GM18498 (cell line): ENCODE results near the gene PPP2R5C.

Source experiments
- ATAC-seq: cut with Tn5 transposase; IDR thresholded peaks from one replicate; pipeline ENCODE4 v1.9.1; 2021; ENCODE audit warnings: mild to moderate bottlenecking, moderate library complexity; ENCODE audit not compliant: unreplicated experiment

Gene PPP2R5C

GRCh38 chr14:101858791-101859537, 97.5 kb downstream of the PPP2R5C start:
- ATAC-seq = no peak

DNA sequence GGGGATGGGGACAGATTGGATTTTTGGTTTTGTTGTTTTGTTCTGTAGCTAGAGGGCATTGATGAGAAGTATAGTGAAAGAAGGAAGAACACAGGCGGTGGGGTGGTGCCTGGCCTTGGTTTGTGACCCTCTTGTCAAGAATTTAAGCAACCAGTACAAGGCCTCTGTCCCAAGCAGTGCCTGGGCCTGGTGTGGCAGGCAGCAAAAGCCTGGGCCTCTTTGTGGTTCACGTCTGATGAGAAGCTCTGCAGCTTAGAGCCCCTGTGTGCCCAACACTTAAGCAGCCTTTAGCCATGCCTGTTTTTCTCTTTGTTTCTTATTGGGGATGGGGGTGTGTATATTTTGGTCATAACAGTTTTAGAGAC, 98.0 kb downstream of the PPP2R5C start:
- ATAC-seq = no peak

GRCh38 chr14:101859958-101860357, 98.4 kb downstream of the PPP2R5C start:
- ATAC-seq = no peak

DNA sequence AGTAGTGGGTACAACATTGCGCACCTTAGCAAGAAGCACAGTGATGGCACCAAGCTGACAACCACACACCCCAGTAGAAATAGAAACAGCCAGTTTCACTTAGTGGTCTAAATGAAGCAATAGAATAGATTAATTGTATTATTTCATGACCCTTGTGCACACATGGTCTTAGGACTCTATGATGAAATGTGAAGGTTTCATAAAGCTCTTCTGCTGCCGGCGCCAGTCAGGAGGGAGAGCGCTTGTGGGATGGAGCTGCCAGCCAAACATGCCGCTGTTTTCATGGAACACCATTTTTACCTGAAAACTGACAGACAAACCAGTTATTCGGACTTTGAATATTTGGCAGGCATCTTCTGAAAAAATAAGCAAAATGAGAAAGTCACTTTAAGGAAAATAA, 100.0 kb downstream of the PPP2R5C start:
- no peak for ATAC-seq

DNA sequence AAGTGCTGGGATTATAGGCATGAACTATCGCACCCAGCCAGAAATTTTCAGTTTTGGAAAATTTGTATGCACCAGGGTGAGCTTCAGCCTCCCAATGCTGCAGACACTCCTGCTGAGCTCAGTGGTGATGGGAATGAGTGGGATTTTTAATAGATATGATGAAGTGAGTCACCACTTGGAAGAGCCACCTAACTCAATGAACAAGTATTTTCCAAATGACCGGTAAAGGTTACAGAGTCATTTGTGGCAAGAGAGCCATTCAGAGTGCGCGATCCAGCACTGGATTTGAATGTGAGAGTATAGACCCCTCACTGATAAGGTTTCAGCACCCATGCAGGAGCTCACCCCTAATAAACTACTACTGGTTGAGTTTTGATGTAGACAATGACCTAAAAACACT, 100.7 kb downstream of the PPP2R5C start:
- no peak for ATAC-seq

- no peak for ATAC-seq
These were observed 101.2 kb downstream of the PPP2R5C start for GRCh38 chr14:101862711-101863110.

DNA sequence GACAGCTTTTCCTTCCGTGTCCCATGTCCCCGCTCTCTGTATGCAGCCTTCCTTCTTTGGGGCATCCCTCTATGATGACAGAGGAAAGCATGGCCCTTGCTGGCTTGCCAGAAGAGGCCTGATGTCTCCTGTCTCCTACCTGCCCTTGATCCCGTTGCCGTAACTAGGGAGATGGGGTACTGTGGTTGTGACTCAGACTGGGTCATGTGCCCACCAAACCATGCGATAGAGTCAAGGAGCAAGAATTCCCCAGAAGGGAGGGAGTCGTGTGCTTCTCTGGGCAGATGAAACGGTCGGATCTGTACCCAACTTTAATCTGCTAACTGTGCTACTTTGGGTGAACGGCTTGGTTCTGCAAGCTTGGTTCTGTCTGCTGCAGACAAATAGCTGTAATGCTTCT, 103.8 kb downstream of the PPP2R5C start:
- ATAC-seq = no peak

DNA sequence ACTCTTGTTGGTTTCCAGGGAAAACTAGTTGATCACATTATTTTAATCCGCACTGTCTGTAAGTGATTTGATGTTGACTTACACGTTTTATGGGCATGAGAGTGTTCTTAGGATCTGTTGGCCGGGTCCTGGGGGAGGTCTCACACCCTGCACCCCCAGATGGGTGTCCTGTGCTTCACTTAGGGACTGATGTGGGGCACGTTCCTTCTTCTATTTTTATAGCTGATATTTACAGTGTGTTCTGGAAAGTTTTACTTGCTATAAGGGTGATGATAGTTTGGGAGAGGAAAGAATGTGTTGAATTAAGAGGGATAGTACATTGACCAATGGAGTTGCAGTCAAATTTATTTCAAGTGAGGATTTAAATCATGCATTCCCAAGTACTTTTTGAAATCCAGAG, 106.3 kb downstream of the PPP2R5C start:
- ATAC-seq = no peak

GRCh38 chr14:101869217-101869616, 107.7 kb downstream of the PPP2R5C start:
- no peak for ATAC-seq

- no peak for ATAC-seq
These were observed 108.9 kb downstream of the PPP2R5C start for GRCh38 chr14:101870273-101870939.

DNA sequence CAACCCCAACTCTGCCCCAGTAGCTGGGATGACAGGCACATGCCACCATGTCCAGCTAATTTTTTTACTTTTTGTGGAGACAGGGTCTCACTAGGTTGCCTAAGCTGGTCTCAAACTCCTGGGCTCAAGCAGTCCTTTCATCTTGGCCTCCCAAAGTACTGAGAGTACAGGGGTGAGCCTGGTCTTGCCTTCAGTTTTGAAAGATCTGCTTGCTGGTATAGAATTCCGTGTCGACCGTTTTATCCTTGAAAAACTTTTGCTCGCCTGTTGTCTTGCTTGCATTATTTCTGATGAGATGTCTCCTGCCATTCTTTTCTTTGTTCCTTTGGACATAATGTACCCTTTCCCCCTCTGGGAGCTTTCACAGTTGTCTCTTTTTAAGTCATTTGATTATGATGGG, 110.8 kb downstream of the PPP2R5C start:
- ATAC-seq = no peak

DNA sequence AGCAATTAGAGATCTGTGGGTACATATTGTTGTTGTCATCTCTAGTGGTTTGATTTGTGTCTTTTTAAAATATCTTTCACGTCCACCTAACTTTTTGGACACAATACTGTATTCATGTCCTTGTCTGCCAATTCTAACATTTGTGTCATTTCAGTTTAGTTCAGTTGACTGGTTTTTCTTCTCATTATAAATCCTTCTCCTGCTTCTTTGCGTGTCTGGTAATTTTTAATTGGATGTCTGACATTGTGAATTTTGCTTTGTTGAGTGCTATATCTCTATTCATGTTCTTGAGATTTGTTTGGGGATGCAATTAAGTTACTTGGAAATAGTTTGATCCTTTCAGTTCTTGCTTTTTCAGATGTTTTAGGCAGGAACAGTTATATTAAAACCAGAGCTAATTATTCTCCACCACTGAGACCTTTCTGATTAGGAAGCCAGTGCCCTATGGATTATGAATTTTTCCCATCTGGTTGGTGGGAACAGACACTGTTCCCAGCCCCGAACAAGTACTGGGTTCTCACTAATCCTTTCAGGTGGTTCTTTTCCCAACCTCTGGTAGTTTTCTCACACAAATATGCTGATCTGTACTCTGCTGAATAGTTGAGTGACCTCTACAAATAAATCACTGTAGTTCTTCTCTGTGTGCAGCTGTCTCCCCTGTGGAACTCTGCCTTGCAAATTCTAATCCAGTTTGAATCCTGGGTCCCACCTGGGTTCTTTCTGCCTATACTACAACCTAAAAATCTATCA, 111.7 kb downstream of the PPP2R5C start:
- no peak for ATAC-seq

GRCh38 chr14:101873991-101874390, 112.5 kb downstream of the PPP2R5C start:
- no peak for ATAC-seq

DNA sequence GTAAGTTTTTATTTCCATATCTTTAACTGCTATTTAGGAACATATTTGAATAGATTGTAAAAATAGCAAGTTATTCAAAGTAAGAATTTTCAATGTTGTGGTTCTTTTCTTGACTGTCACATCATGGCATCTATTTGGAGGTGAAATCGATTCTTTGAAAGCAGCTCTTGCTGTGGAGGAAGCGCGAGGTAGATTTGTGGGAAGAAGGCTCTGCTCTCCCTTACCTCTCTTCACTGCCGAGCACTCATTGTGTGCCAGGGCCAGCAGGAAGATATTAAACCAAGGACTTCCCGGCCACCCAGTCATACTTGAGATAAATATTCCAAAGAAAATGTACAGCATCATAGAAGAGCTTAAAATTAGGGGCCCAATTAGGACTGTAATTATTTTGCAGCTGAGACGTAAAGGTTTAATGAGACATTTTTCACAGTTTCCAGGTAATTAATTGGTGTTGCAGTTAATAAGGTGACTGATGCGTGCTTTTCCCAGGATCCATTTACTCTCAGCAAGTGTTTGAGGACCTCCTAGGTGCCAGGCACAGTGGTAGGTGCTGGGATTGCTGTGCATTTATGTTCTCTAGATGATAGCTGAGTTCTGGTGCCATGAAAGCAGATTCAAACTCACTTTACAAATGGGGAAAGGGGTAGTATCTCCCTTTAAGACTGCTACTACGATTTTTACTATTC, 113.7 kb downstream of the PPP2R5C start:
- no peak for ATAC-seq

DNA sequence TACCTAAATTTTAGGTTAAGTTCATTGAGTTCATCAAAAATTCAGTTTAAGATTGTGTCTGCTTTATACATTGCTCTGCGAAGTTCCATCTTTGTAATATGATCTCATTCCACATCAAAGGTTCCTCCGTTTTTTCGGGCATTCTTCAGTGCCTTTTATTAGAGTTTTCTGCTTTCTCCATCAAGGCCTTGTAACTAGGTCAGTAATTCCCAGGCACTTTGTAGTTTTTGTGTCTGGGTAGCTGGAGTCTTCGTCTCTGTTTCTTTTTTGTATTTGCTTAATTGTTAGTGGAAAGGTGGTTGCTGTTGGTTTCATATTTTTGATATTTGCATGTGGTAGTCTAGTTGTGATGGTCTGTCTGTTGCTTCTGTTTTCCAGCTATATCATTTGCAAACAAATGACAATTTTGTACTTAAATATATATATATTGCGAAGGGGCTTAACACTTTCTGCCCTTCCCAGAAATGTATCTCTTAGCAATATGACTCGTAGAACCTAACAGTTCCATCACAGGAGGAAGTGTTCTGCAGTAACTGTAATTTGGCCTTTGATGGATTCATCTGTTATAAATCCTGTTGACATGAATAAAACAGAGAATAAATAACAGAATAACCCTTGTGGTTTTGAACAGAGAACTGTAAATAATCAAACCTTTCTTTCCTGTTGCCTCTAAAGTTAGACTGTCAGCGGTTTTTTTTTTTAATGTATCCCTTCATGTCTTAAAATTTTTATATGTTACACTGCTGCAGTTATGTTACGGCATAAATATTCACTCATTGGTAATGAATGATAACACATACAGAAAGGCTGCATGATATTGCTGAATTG, 114.4 kb downstream of the PPP2R5C start:
- ATAC-seq = peak; percentile 34

- peak; percentile 86 for ATAC-seq
These were observed 115.0 kb downstream of the PPP2R5C start for GRCh38 chr14:101876555-101876938.

- no peak for ATAC-seq
These were observed 116.3 kb downstream of the PPP2R5C start for GRCh38 chr14:101877766-101878165.

GRCh38 chr14:101878211-101878821, 116.8 kb downstream of the PPP2R5C start:
- no peak for ATAC-seq

DNA sequence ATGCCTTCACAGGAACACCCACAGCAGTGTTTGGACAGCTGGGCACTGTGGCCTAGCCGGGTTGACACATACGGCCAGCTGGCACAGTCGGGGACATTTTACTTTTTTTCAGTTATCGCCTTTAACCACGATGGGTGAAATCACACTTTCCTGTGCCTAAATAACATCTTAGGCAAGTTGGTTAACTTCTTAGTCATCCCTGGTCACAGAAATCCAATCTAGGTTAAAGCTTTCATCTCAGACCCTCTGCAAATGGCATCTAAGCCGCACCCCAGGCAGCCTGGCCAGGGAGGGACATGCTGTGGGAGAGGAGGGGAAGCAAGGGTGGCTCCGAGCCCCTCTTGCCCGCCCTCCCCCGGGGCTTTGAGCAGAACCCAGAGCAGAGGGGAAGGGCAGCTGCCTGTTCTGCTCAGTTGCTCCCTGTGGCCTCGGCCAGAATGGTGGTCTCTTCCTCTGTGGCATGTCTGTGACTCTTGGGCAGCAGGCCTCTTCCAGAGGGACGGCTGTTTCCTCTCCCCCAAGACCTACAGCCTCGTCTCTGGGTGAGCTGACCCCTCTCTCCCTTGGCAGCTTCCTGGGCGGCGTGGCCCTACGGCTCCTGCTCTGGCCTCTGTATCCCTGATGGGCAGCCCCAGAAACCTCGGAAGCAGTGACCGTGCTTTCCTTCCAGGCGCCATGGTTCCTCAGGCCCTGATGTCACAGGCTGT, 117.5 kb downstream of the PPP2R5C start:
- peak; percentile 33 for ATAC-seq
